Activated gamma-delta T cell treated with Interleukin-2 at 50 U/mL for 16 hours (primary cell): ENCODE data around the gene CLEC16A.

Experiments
- DNase-seq: peaks from one replicate; pipeline ENCODE4 v3.0.0-alpha.2; 2020

Gene CLEC16A

DNA sequence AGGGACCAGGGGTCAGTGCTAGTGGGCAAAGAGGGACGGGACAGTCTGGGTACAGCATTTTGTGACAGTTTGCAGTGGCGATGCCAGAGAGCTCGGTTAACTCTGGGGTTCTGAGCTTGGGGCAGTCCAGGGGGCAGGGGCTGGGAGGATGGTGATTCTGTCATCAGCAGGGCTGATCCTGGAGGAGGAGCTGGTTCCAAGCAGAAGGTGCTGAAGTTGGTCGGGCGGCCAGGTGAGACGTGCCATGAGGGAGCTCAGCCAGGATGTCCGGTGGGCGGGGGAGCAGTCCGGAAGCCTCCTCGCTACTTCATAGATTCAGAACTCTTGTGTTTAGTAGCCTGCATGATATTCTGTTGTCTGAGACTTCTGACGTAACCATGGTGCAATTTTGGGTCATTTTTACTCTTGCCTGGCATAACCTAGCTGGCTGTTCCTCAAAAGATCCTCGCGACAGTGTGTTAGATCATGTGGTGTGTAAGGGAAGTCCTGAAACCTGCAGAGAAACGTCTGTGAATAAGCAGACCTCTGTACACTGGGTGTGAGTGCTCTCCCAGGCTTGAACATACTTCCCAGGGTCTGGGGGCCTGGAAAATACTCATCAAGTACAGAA lies 122.0 kb downstream of the CLEC16A start:
- no peak for DNase-seq

DNA sequence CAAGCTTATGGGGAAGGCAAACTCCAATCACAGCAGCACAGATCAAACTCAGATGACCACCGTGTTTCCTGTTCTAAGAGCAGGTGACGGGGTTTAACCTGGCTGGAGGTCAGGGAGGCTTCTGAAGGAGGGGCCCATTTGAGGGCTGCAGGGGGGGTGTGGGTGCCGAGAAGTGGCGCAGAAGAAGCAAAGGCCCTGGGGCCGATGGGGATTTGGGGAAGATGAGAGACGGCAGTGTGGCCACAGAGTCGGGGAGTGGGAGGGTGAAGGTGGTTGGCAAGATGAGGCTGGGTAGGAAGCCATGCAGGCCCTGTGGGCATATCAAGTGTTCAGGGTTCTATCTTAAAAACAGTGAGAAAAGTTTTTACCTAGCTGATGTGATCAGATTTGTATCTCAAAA lies 122.9 kb downstream of the CLEC16A start:
- DNase-seq: no peak

DNA sequence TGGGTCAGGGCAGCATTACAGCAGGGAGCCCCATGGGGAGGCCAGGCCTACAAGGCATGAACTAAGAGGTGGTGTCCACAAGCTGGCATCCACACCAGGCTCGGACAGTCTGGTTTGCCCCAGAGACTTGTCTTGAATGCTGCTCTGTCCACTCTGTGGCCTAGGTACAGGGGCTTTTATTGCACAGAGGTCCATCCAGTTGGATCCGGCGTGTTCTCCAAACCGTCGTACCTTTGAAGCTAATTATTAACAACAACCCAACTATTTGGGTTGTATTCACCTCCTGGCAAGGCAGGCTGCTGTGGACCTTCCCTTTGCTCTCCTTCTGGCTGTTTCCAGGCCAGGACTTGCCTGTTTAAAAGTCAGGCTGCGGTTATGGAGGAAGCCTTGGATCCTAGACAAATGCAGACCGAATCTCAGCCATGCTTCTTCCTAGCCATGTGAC lies 123.4 kb downstream of the CLEC16A start:
- DNase-seq: no peak

DNA sequence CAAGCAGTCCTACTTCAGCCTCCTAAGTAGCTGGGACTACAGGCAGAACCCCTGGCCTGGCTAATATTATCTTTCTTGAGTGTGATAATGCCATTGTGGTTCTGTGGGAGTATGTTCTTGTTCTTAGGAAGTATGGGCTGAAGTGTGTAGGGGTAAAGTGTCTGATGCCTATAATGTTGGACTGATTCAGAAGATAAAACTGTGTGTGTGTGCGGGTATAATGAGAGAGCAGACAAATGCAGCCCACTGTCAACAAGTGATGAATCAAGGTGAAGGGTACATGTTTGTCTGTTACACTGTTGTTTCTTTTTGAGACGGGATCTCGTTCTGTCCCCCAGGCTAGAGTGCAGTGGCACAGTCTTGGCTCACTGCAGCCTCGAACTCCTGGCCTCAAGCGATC lies 127.5 kb downstream of the CLEC16A start:
- no peak for DNase-seq

DNA sequence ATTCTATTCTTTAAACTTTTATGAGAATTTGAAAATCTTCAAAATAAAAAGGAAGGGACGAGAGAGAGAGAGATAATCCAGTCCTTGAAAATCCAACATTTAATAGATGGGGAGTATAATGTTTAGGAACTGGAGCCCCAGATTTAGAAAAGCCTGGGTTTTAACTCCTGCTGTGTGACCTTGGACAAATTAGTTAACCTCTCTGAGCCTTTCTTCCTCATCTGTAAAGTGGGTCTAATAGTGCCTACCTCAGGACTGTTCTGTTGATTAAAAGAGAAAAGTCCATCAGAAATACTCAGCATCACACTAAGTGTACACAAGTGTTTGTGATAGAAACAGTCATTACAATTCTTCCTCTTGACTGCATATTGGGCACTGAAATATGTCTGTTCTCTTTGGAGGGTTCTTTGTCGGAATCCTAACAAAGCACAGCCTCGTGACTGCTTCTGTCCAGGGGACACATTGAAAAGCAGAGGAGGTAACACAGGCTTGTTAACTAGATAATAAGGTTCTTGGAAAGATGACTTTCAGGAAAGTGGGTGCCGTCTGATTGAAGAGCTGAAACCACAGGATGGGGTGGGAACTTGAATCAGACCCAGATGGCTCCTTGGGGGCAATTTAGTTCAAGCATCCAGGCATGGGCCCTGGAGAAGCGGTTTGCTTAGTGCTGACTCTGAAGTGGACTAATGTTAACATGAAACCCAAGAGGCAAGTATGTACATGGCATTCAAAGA lies 128.2 kb downstream of the CLEC16A start:
- DNase-seq: no peak

DNA sequence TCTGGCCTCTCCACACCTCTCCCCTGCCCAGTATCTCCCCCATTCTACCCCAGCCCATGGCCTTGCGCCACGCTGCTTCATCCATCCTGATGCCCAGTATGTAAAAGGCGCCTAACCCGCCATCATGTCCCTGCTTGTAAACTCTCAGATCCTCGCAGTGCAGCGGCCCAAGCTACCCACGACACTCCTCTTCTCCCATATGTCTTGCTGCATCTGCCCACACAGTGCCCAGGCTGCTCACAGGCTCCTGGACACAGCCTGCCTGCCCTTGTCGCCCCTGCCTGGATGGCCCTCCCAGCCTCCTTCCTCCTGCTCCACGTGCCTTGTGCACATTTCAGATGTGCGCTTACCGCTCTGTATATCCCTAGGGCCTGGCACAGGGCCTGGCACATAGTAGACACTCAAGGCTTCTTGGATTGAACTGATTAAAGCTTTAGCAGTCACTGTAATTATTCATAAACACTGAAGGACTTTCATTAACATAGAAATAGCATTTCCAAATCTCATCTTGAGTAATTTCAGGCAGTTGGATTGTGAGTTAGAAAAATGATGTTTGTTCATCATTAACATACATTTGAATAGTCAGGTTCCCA lies 129.1 kb downstream of the CLEC16A start:
- DNase-seq: no peak

DNA sequence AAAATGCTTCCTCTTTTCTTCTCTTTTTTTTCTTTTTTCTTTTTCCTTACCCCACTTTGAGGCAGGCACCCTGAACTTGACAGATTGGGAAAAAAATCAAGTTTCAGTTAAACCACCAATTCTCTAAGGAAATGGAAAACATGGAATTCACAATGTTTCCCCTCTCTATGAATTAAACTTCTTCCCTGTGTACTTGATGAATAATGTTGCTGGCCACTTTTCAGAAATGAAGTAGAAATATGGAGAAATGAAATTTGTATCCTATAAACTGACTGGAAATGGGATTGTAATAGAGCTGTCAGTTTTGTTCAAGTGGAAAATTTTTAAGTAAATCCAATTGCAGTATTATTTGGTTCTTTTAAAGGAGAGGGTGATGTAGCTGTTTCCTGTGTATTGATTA lies 129.8 kb downstream of the CLEC16A start:
- DNase-seq: no peak

DNA sequence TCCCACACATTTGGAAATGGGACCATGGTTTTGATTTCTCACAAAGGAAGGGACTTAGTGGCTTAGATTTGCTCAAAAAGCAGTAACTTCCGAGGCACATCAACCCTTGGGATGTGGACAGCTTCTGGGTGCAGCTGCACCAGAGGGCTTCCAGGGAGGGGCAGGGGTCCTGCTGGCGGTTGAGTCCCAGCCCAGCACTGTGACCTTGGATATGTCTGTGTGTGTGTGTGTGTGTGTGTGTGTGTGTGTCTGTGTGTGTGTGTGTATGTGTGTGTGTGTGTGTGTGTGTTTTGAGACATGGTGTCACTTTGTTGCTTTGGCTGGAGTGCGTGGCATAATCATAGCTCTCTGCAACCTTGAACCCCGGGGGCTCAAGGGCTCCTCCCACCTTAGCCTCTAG lies 130.8 kb downstream of the CLEC16A start:
- no peak for DNase-seq

DNA sequence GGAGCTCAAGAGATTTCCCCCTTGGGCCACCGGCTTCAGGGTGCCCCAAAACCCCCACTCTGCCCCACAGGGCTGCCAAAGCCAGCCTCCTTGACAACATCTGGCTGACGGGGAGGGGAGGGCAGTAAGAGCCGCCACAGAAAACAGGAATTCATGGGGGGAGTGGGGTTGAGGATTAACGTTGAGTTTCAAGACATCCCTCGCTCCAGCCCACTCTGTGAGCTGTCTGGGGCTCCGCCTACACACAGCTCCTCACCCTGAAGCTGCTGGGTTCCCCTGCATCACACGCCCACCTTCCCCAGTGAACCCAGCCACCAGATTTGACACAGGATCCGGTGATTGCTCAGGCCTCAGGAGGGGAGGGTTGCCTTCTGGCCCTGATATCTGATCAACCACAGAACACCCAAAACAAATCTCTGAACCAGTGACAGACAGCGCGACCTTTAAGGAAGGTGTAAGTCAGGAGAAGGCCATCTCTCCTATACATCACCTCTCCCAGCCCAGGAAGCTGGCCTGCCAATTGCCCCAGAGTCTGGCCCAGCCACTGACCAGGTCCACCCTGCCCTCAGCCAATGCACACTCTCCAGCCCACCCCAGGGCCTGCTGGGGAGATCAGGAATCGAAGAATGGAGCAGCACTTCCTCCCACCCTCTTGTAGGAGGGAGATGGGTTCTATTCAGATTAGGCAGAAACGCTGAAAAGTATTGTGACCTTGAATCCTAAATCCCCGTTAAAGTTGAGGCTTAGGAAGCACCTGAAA lies 132.1 kb downstream of the CLEC16A start:
- DNase-seq: peak; percentile 22

DNA sequence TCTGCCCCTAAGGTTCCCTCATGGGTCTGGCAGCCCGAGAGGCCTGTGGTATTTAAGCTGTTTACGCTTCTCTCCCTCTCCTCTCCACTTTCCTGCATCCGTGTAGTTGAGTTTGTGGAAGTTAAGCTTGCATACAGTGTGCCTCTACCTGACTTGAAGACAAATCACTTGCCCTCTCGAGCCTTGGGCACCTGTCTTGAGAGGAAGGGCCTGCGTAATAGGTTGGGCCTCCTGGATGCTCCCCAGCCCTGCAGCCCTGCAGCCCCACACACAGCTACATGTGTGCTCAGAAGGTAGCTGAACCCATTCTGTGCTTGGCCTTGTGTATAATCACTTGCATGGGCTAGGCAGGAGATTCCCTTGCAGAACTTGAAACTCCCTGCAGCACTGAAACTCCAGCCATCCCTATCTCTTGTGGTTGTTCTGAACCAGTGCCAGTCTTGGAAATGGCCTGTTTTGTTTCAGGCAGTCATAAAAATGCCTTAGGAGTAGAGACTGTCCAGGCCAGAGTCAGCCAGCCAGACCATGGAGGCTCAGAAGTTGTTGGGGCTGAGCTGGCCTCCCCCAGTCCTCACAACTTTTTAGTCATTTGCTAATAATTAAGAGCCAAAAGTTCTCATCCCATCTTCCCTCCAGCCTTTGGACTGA lies 134.6 kb downstream of the CLEC16A start:
- DNase-seq: no peak

DNA sequence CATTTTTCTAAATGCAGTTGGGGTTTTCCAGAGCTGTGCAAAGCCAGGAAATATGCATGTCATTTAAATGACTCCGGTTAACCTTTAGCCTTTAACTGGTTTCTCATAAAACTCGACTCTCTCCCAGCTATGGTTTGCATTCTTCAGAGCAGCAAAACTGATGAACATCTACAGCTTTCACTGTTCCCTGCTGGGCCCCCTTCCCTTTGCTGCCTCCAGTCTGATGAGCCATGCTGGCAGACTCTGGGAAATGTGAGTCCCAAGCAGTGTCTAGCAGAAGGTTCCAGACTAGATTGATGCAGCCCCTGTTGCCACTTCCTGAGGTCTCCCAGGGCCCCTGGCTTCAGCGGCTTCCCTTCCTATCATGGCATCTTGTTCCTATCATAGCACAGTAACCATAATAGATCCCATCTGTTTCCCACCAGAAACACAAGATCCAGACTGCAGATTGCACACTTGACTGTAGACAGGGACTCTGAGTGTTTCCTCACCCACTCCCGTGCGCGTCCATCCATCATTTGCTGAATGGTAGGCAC lies 135.4 kb downstream of the CLEC16A start:
- no peak for DNase-seq

DNA sequence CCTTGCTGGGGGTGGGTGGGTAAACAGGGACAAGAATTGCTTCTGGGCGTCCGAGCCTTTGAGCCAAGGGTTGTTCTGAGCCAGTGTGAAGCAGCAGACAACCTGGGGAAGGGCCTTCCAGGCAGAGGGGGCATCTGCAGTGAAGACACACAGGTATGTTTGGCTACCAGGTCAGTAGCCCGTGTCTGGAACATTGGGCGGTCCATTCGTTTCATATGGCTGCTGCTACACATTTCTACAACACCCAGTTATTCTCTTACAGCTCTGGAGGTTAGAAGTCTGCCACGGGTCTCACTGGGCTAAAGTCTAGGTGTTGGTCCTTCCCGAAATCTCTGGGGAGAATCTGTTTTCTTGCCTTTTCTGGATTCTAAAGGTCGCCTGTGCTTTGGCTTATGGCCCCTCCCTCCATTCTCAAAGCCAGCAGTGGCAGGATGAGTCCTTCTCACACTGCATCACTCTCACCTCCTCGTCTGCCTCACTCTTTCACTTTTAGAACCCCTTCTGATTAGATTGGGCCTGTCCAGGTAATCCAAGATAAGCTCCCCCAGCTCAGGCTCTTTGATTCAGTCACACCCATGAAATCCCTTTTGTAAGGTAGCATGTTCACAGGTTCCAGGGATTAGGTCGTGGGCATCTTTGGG lies 136.1 kb downstream of the CLEC16A start:
- DNase-seq: no peak

DNA sequence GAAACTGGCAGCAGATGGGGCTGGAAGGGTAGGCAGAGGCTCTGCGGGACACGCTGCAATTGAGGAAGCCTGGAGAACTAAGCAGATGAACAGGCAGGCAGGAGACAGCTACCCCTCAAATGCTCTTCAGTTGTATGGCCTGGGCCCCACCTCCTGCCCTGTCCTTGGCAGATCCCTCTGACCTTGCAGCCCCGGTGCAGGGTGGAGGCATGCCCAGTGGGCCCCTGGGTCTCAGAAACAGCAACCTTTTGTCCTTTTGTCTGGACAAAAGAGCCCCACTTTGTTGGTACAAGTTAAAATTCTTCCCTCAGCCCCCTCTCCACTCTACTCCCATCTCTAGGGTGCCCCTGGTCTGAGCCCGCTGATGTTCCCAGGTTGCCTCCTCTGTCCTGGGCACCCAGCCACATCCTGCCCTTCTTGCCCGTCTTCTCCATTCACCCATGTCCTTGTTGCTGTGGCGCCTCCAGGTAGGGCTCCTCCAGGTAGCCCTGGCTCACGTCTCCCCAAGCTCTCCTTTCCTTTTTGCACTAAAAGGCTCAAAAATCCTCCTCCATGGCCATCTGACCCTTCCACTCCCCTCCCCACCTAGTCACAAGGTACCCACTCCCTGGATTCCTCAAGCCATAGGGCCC lies 136.8 kb downstream of the CLEC16A start:
- DNase-seq: no peak

DNA sequence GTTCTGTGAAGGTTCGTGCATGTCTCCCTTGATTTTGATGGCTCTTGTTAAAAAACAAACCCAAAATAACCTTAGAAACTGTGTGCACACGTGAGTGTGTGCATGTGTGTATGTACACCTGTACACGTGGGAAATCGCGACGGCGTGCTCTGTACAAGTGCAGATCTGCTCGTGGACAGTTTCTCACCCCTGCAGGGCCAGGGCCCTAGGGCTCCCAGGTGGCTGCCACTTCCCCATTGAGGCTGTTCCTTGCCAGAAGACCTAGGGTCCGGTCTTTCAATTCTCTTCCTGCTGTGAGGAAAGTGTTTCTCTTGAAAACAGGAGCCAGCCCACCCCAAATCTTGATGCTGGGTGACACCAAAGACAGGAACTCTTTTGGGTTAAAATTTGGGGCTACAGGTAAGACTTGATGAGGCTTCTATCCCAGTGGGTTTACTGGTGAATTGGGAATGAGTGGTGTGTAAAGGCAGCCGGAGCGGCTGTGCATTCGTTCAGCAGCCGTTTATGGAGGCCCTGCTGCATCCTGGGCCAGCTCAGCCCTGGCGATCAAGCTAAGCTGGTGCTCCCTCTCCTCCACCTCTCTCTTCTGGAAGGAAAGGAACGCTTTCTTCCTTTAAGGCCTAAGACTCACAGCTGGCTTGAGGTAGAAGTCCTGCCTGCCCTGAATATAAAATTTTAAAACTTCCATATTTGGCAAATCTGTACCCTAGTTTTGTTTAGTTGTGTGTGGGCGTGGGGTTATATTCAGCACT lies 137.9 kb downstream of the CLEC16A start:
- no peak for DNase-seq

DNA sequence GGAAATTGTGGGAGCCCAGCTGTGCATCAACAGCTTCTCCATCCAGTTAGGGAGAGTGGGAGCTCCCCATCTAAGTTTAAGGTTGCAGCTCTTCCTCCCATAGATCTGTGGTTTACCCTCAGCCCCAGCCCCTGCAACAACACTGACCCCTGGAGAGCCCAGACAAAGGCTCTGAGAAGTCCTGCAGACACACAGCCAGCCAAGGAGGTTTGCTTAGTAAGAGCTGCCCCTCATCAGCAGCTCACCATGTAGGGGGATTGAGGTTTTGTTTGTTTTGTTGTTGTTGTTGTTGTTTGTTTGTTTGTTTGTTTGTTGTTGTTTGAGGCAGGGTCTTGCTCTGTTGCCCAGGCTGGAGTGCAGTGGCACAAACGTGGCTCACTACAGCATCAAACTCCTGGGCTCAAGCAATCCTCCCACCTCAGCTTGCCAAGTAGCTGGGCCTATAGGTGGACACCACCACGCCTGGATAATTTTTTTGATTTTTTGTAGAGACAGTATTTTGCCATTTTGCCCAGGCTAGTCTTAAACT lies 138.6 kb downstream of the CLEC16A start:
- no peak for DNase-seq

DNA sequence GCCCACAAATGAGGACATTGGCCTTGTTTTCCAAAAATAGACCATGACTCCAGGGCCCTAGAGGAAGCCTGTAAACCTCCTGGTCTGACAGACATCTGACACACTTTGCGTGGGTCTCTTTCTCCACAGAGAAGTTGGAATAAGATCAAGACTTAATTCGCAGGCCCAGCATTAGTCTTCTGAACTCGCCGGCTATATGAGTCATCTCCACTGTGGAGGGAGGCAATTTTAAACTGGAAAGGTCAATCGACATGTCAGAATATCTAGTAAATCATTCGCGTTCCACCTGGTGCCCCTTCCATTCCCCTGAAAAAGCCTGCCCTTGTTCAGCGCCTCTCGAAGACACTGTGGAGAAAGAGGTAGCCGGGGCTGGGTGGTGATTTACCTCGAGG lies 140.1 kb downstream of the CLEC16A start:
- no peak for DNase-seq

DNA sequence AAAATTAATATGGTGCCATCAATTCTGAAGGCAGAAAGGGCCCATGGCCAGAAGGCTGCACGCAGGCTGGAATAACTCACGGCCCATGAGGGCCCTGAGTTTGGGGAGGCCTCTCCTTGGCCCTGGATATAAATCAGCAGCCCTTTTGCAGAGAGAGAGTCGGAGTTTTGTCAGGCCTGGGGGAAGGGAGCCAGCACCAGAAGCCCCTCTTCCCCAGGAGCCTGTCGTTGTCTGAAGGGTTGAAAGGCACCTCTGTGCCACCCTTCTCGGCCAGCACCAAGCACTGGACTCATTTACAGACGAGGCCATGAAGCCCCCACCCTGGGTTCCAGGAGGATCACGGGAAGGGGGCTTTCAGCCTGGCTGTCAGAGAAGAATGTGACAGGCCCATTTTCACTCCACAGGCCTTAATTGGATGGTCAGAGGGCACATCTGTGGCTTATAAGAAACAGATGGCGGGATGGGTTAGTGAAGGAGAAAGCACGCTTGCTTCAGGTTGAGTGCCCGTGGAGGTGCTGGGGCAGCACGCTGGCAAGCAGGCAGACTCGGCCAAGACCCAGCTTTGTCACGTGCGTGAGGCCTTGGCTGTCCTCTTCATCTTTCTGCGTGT lies 140.6 kb downstream of the CLEC16A start:
- DNase-seq: no peak

DNA sequence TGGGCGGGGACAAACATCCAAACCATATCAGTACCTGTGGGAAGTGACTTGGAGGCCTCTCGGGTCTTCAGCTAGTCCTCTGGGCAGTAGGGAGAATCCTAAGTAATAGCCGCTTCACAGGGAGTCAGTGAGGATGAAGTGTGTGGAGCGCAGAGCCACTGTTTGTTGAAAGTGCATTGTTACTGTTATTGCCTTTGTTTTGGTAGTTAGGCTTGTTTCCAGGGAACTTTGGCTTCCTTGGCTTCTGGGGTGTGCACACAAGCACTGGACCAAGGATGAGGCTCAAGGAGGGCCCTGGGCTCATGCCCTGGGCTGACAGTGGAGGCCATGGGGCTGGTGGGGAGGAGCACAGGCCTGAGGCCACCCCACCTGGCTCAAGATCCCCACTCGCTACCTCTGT lies 141.6 kb downstream of the CLEC16A start:
- DNase-seq: no peak

DNA sequence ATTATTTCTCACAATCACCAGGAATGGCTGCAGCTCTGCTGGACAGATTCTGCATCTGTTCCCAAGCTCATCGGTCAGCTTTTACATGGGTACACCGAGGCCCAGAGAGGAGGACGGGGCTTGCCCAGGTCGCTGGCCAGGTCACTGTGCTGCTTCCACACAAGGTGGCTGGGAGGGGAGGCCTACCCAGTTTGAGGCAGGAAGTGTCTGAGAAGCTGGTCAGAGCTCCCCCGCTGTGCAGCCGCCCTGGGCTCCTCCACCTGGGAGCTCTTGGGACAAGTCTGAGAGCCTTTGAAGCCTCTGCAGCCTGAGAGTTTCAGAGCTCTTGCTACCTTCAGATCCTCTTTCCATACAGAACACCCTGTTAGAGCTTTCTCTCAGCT lies 143.3 kb downstream of the CLEC16A start:
- no peak for DNase-seq

DNA sequence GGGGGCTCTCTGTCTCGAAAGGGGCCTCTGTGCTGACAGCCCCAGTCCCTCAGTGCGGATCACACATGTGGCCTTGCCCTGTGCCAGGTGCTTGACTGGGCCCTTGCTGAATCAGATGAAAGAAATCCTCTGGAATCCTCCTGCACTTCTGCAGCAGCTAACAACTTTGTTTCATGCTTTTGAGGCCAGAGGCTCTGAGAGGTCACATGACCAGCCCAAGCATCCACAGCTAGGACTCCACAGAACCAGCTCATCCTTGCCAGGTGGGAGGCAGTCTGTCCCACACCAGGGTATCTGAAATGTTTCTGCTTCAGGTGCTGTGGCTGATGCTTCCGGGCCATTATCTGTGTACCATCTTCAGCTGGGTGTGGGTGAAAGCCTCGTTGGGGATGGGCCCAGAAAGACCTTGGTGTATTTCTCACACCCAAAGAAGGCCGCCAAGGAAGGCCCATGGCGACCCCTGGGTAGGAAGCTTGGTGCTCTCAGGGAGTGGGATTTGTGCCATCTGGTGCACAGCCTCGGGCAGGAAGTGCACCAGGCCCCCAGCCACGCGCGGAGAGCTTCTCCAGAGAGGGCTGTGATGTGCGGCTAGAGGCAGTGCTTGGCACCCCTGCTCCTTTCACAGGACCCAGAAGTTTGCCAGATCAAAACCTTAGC lies 143.8 kb downstream of the CLEC16A start:
- DNase-seq: no peak
